GM12878 (cell line): ENCODE measurements around the gene SENP3. TPM values are rescaled to one million over a fixed set of nuclear protein-coding genes. Genes with fewer than 3 reads are reported as not detected.

Source experiments
- ETV6 ChIP-seq, 2 experiments: fragments of 450-650 bp in 1 of 2; IDR thresholded peaks in 1 of 2; conservative IDR thresholded peaks in 1 of 2; 2 replicates each; pipeline ENCODE4 v1.6.1; 2014; ENCODE audit warnings: antibody characterized with exemption in 1 of 2, borderline replicate concordance in 1 of 2, low read depth in 1 of 2, mild to moderate bottlenecking in 1 of 2, moderate library complexity in 1 of 2
- GATAD2B ChIP-seq: fragments of 450-650 bp; conservative IDR thresholded peaks from 2 replicates; pipeline ENCODE4 v1.6.1; 2017; ENCODE audit warnings: low read depth, mild to moderate bottlenecking, moderate library complexity
- HDGF ChIP-seq: fragments of 450-650 bp; IDR thresholded peaks from 2 replicates; pipeline ENCODE4 v1.6.1; 2016; ENCODE audit warnings: antibody characterized with exemption
- MEF2A ChIP-seq: IDR thresholded peaks from 2 replicates; pipeline ENCODE4 v1.6.1; 2011; ENCODE audit warnings: low read depth, mild to moderate bottlenecking, low read length, moderate library complexity; ENCODE audit not compliant: insufficient read depth
- NR2C2 ChIP-seq: IDR thresholded peaks from 2 replicates; pipeline ENCODE4 v1.6.1; 2011; ENCODE audit warnings: borderline replicate concordance, low read depth; ENCODE audit not compliant: control insufficient read depth, insufficient read length
- NRF1 ChIP-seq: conservative IDR thresholded peaks from 2 replicates; pipeline ENCODE4 v1.6.1; 2011; ENCODE audit warnings: mild to moderate bottlenecking, low read depth, low read length, improper control_type of control experiment
- SP1 ChIP-seq: IDR thresholded peaks from one replicate; pipeline ENCODE4 v1.6.1; 2011; ENCODE audit warnings: low read depth, low read length
- SRF ChIP-seq, 2 experiments: IDR thresholded peaks; 2 replicates each; pipeline ENCODE4 v1.6.1; 2011; ENCODE audit warnings: low read depth in 2 of 2, low read length in 2 of 2, mild to moderate bottlenecking in 1 of 2, moderate library complexity in 1 of 2
- TBL1XR1 ChIP-seq: IDR thresholded peaks from 2 replicates; pipeline ENCODE4 v1.6.1; 2012; ENCODE audit warnings: low read depth, low read length, improper control_type of control experiment
- ZZZ3 ChIP-seq: IDR thresholded peaks from 2 replicates; pipeline ENCODE4 v1.6.1; 2011; ENCODE audit warnings: low read depth; ENCODE audit not compliant: control insufficient read depth, insufficient read length
- polyA plus RNA-seq, 11 experiments: library from polyadenylated mRNA; depleted of rRNA in 4 of 11; unstranded in 6 of 11; stranded (reverse) in 5 of 11; fragments of >200 nt; fragmentation: Nextera tagmentation in 4 of 11; fragmentation: Illumina TruSeq in 1 of 11; extraction: Ambion mirVana in 4 of 11; extraction: Trizol in 1 of 11; gene quantifications; 1 replicate in 1 of 11; 2 replicates in 10 of 11; pipeline versions ENCODE4 v1.2.1 to v1.2.3, GENCODE V29; 2011 to 2016; ENCODE audit warnings: inconsistent platforms in 2 of 11, missing spikeins in 2 of 11, low read depth in 1 of 11
- total RNA-seq, 4 experiments: library from RNA; depleted of rRNA in 3 of 4; stranded (reverse); fragments of >200 nt in 3 of 4; fragmentation: Illumina TruSeq in 1 of 4; extraction: Trizol in 1 of 4; gene quantifications; 2 replicates each; pipeline versions ENCODE4 v1.2.1 to v1.2.3, GENCODE V29; 2013 to 2021
- TF ChIP-seq, protein P1 (sequence below): IDR thresholded peaks from 2 replicates; pipeline ENCODE4 v1.6.1; 2011; ENCODE audit warnings: borderline replicate concordance, low read depth, mild to moderate bottlenecking, moderate library complexity, mixed read lengths, low read length; ENCODE audit not compliant: insufficient read depth; ENCODE audit errors: extremely low read length
- TF ChIP-seq, protein P2 (sequence below): IDR thresholded peaks from 2 replicates; pipeline ENCODE4 v1.6.1; 2011; ENCODE audit warnings: mild to moderate bottlenecking, low read depth, low read length, moderate library complexity; ENCODE audit not compliant: insufficient replicate concordance
- TF ChIP-seq, protein P3 (sequence below): IDR thresholded peaks from 2 replicates; pipeline ENCODE4 v1.6.1; 2011; ENCODE audit warnings: low read depth, low read length, improper control_type of control experiment, borderline replicate concordance
- TF ChIP-seq, protein P4 (sequence below): IDR thresholded peaks from 2 replicates; pipeline ENCODE4 v1.6.1; 2012; ENCODE audit warnings: improper control_type of control experiment, low read depth, low read length; ENCODE audit not compliant: insufficient replicate concordance
- TF ChIP-seq, protein P5 (sequence below): fragments of 450-650 bp; IDR thresholded peaks from 2 replicates; pipeline ENCODE4 v1.6.1; 2017; ENCODE audit warnings: mild to moderate bottlenecking, moderate library complexity

Gene SENP3
- total and polyA plus RNA-seq, 10 of the 15 experiments (the other 5 are each of a cell fraction or from before 2014, with no cell fraction given) = 1.8 to 113 (median 72.3) TPM

DNA sequence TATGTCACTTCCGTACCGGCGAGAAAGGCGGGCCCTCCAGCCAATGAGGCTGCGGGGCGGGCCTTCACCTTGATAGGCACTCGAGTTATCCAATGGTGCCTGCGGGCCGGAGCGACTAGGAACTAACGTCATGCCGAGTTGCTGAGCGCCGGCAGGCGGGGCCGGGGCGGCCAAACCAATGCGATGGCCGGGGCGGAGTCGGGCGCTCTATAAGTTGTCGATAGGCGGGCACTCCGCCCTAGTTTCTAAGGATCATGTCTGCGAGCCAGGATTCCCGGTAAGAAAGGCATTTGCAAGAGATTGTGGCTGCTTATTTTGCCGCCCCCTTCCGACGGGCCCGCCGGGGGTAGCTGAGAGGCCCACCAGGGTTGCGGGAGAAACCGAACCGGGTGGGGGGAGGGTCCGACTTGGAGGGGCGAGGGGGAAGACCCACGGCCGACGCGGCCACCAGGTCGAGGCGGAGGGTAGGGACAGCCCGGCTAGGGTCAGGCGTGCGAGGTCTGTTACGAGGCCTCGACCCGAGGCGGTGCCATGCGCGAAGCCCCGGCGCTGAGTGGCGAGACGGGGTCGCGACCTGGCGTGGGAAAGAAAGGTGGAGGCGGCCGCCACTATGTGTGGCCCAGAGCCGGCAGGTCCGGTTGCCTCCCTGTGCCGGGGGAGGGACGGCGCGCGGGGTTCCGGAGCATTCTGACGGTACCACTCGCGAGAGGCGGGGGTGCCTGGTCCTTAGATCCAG lies 11.0 kb downstream of the SENP3 start (continued):
- TF ChIP-seq, protein P1, sequence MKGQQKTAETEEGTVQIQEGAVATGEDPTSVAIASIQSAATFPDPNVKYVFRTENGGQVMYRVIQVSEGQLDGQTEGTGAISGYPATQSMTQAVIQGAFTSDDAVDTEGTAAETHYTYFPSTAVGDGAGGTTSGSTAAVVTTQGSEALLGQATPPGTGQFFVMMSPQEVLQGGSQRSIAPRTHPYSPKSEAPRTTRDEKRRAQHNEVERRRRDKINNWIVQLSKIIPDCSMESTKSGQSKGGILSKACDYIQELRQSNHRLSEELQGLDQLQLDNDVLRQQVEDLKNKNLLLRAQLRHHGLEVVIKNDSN = no peak
- TF ChIP-seq GATAD2B (no peak), SRF (IDR thresholded peaks at IDR 0.05; ENCODE audit: low read depth in 2 of 2, low read length in 2 of 2) (0 out of 4 replicates have a peak, but pooled peaks of 1 of the 2 experiments have one; percentile 15), HDGF (no peak), TBL1XR1 (no peak), ZZZ3 (no peak), MEF2A (0 out of 2 replicates have a peak, but pooled peaks have one; percentile 21), NRF1 (0 out of 2 replicates have a peak, but pooled peaks have one; percentile 12), NR2C2 (no peak), ETV6 (conservative IDR thresholded peaks at IDR 0.05 in 1 of 2, IDR thresholded peaks at IDR 0.05 in 1 of 2; ENCODE audit: borderline replicate concordance in 1 of 2, low read depth in 1 of 2) (no peak), SP1 (peak; percentile 99)
- TF ChIP-seq, protein P2, sequence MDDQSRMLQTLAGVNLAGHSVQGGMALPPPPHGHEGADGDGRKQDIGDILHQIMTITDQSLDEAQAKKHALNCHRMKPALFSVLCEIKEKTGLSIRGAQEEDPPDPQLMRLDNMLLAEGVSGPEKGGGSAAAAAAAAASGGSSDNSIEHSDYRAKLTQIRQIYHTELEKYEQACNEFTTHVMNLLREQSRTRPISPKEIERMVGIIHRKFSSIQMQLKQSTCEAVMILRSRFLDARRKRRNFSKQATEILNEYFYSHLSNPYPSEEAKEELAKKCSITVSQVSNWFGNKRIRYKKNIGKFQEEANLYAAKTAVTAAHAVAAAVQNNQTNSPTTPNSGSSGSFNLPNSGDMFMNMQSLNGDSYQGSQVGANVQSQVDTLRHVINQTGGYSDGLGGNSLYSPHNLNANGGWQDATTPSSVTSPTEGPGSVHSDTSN = peak; percentile 100
- TF ChIP-seq, protein P3, sequence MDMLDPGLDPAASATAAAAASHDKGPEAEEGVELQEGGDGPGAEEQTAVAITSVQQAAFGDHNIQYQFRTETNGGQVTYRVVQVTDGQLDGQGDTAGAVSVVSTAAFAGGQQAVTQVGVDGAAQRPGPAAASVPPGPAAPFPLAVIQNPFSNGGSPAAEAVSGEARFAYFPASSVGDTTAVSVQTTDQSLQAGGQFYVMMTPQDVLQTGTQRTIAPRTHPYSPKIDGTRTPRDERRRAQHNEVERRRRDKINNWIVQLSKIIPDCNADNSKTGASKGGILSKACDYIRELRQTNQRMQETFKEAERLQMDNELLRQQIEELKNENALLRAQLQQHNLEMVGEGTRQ = no peak
- TF ChIP-seq, protein P4, sequence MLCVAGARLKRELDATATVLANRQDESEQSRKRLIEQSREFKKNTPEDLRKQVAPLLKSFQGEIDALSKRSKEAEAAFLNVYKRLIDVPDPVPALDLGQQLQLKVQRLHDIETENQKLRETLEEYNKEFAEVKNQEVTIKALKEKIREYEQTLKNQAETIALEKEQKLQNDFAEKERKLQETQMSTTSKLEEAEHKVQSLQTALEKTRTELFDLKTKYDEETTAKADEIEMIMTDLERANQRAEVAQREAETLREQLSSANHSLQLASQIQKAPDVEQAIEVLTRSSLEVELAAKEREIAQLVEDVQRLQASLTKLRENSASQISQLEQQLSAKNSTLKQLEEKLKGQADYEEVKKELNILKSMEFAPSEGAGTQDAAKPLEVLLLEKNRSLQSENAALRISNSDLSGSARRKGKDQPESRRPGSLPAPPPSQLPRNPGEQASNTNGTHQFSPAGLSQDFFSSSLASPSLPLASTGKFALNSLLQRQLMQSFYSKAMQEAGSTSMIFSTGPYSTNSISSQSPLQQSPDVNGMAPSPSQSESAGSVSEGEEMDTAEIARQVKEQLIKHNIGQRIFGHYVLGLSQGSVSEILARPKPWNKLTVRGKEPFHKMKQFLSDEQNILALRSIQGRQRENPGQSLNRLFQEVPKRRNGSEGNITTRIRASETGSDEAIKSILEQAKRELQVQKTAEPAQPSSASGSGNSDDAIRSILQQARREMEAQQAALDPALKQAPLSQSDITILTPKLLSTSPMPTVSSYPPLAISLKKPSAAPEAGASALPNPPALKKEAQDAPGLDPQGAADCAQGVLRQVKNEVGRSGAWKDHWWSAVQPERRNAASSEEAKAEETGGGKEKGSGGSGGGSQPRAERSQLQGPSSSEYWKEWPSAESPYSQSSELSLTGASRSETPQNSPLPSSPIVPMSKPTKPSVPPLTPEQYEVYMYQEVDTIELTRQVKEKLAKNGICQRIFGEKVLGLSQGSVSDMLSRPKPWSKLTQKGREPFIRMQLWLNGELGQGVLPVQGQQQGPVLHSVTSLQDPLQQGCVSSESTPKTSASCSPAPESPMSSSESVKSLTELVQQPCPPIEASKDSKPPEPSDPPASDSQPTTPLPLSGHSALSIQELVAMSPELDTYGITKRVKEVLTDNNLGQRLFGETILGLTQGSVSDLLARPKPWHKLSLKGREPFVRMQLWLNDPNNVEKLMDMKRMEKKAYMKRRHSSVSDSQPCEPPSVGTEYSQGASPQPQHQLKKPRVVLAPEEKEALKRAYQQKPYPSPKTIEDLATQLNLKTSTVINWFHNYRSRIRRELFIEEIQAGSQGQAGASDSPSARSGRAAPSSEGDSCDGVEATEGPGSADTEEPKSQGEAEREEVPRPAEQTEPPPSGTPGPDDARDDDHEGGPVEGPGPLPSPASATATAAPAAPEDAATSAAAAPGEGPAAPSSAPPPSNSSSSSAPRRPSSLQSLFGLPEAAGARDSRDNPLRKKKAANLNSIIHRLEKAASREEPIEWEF = no peak
- TF ChIP-seq, protein P5, sequence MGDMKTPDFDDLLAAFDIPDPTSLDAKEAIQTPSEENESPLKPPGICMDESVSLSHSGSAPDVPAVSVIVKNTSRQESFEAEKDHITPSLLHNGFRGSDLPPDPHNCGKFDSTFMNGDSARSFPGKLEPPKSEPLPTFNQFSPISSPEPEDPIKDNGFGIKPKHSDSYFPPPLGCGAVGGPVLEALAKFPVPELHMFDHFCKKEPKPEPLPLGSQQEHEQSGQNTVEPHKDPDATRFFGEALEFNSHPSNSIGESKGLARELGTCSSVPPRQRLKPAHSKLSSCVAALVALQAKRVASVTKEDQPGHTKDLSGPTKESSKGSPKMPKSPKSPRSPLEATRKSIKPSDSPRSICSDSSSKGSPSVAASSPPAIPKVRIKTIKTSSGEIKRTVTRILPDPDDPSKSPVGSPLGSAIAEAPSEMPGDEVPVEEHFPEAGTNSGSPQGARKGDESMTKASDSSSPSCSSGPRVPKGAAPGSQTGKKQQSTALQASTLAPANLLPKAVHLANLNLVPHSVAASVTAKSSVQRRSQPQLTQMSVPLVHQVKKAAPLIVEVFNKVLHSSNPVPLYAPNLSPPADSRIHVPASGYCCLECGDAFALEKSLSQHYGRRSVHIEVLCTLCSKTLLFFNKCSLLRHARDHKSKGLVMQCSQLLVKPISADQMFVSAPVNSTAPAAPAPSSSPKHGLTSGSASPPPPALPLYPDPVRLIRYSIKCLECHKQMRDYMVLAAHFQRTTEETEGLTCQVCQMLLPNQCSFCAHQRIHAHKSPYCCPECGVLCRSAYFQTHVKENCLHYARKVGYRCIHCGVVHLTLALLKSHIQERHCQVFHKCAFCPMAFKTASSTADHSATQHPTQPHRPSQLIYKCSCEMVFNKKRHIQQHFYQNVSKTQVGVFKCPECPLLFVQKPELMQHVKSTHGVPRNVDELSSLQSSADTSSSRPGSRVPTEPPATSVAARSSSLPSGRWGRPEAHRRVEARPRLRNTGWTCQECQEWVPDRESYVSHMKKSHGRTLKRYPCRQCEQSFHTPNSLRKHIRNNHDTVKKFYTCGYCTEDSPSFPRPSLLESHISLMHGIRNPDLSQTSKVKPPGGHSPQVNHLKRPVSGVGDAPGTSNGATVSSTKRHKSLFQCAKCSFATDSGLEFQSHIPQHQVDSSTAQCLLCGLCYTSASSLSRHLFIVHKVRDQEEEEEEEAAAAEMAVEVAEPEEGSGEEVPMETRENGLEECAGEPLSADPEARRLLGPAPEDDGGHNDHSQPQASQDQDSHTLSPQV = no peak
